Uterus (tissue), 4 donors: ENCODE results near the gene TGFB1. TPM values are rescaled to one million over a fixed set of nuclear protein-coding genes. Genes with fewer than 3 reads are reported as not detected.

Experiments used
- DNase-seq, 2 donors: peaks; one replicate each; pipeline ENCODE4 v3.0.0-alpha.2; 2019 to 2020
- H3K27ac ChIP-seq, 2 donors: fragments of 200-600 bp; sonication (generic); 1 replicate in 1 of 2; 2 replicates in 1 of 2; pipeline ENCODE4 v1.5.1; 2016 to 2018
- H3K27me3 ChIP-seq, 2 donors: fragments of 200-600 bp; sonication (generic); one replicate each; pipeline ENCODE4 v1.5.1; 2018 to 2019; ENCODE audit warnings: control low read depth in 1 of 2
- H3K36me3 ChIP-seq, 2 donors: fragments of 200-600 bp; sonication (generic); one replicate each; pipeline ENCODE4 v1.5.1; 2019; ENCODE audit warnings: control low read depth in 1 of 2
- H3K4me1 ChIP-seq, 2 donors: fragments of 200-600 bp; sonication (generic); one replicate each; pipeline ENCODE4 v1.5.1; 2018 to 2019; ENCODE audit warnings: control low read depth in 1 of 2
- H3K4me3 ChIP-seq, 2 donors: fragments of 200-600 bp; sonication (generic); 1 replicate in 1 of 2; 2 replicates in 1 of 2; pipeline ENCODE4 v1.5.1; 2018 to 2019; ENCODE audit warnings: mild to moderate bottlenecking in 1 of 2
- H3K9me3 ChIP-seq, 2 donors: fragments of 200-600 bp; sonication (generic); one replicate each; pipeline ENCODE4 v1.5.1; 2019; ENCODE audit warnings: control low read depth in 1 of 2
- CTCF ChIP-seq, 4 experiments: fragments of 200-600 bp in 2 of 4; fragments of 450-650 bp in 2 of 4; sonication (generic) in 2 of 4; IDR thresholded peaks; one replicate each; pipeline ENCODE4 v1.5.1; 2016 to 2019; ENCODE audit warnings: antibody characterized with exemption in 4 of 4, mild to moderate bottlenecking in 2 of 4, moderate library complexity in 1 of 4
- POLR2A ChIP-seq, 2 donors: fragments of 450-650 bp; IDR thresholded peaks; one replicate each; pipeline ENCODE4 v1.6.1; 2016; ENCODE audit warnings: antibody characterized with exemption in 2 of 2, mild to moderate bottlenecking in 1 of 2, moderate library complexity in 1 of 2
- intact Hi-C: fragments of 100-400 bp; cut with DNase I; formaldehyde crosslinking; loops from one replicate; pipeline ENCODE4 v1.15.1; 2023; ENCODE audit warnings: low total_unique reads
- total RNA-seq, 4 donors: library from RNA; depleted of rRNA in 3 of 4; stranded (reverse); fragments of >200 nt in 3 of 4; gene quantifications; one replicate each; pipeline versions ENCODE4 v1.1.0 to v1.2.4, GENCODE V29; 2014 to 2023
- donor health status: DM: yes; HTN: yes; CAD: no.

TGFB1 gene
- total RNA-seq, 4 donors from 2014 or later: 6.7 to 61.7 (median 15.7) TPM

GRCh38 chr19:41320568-41320967 lies 33.2 kb downstream of the TGFB1 start:
- TF ChIP-seq CTCF (IDR thresholded peaks at IDR 0.05) (no peak), POLR2A (IDR thresholded peaks at IDR 0.05) (no peak)
- intact Hi-C loops: no loop called here
- Histone ChIP-seq H3K9me3 (no peaks in the 10 kb centered on the region), H3K4me3 (no peak overlapping the region), H3K27me3 (no peaks in the 10 kb centered on the region), H3K27ac (peak overlapping the region; percentile 96 to 99), H3K36me3 (no peaks in the 10 kb centered on the region), H3K4me1 (peaks cover 10 to 30% of the 10 kb centered on the region in 2 donors)
- DNase-seq: no peak

- Histone ChIP-seq H3K4me3 (no peak overlapping the region), H3K4me1 (peaks cover 10 to 29% of the 10 kb centered on the region in 2 donors), H3K36me3 (no peaks in the 10 kb centered on the region), H3K27me3 (no peaks in the 10 kb centered on the region), H3K27ac (no peak overlapping the region), H3K9me3 (no peaks in the 10 kb centered on the region)
- TF ChIP-seq CTCF (IDR thresholded peaks at IDR 0.05) (no peak), POLR2A (IDR thresholded peaks at IDR 0.05) (no peak)
- no peak for DNase-seq
- intact Hi-C loops: no loop called here
Measured at GRCh38 chr19:41320185-41320518, 33.6 kb downstream of the TGFB1 start.

- TF ChIP-seq CTCF (IDR thresholded peaks at IDR 0.05): no peak
- Histone ChIP-seq H3K36me3 (no peaks in the 10 kb centered on the region), H3K27ac (no peak overlapping the region), H3K9me3 (no peaks in the 10 kb centered on the region), H3K27me3 (no peaks in the 10 kb centered on the region), H3K4me3 (no peak overlapping the region), H3K4me1 (peaks cover 10 to 25% of the 10 kb centered on the region in 2 donors)
- DNase-seq: no peak
- intact Hi-C loops: no loop called here
Measured at GRCh38 chr19:41319500-41320184, 34.1 kb downstream of the TGFB1 start.

GRCh38 chr19:41318696-41319499 lies 34.8 kb downstream of the TGFB1 start:
- Histone ChIP-seq H3K9me3 (no peaks in the 10 kb centered on the region), H3K4me1 (peaks cover 10 to 17% of the 10 kb centered on the region in 2 donors), H3K27ac (no peak overlapping the region), H3K4me3 (no peak overlapping the region), H3K27me3 (no peaks in the 10 kb centered on the region), H3K36me3 (no peaks in the 10 kb centered on the region)
- TF ChIP-seq POLR2A (IDR thresholded peaks at IDR 0.05) (no peak), CTCF (IDR thresholded peaks at IDR 0.05) (no peak)
- intact Hi-C loops: no loop called here
- no peak for DNase-seq

GRCh38 chr19:41316306-41316920 lies 37.3 kb downstream of the TGFB1 start:
- H3K36me3 ChIP-seq: no peaks in the 10 kb centered on the region
- no peak overlapping the region for H3K4me3 ChIP-seq
- no peak for TF ChIP-seq POLR2A (IDR thresholded peaks at IDR 0.05)
- no peak for TF ChIP-seq CTCF (IDR thresholded peaks at IDR 0.05)
- no peaks in the 10 kb centered on the region for H3K27me3 ChIP-seq
- H3K9me3 ChIP-seq: no peaks in the 10 kb centered on the region
- no peak overlapping the region for H3K27ac ChIP-seq
- no peak for DNase-seq
- peaks cover 0 to 2% of the 10 kb centered on the region in 2 donors for H3K4me1 ChIP-seq
- intact Hi-C loops: no loop called here
